ENCODE data around the gene SH3RF3.

DNA sequence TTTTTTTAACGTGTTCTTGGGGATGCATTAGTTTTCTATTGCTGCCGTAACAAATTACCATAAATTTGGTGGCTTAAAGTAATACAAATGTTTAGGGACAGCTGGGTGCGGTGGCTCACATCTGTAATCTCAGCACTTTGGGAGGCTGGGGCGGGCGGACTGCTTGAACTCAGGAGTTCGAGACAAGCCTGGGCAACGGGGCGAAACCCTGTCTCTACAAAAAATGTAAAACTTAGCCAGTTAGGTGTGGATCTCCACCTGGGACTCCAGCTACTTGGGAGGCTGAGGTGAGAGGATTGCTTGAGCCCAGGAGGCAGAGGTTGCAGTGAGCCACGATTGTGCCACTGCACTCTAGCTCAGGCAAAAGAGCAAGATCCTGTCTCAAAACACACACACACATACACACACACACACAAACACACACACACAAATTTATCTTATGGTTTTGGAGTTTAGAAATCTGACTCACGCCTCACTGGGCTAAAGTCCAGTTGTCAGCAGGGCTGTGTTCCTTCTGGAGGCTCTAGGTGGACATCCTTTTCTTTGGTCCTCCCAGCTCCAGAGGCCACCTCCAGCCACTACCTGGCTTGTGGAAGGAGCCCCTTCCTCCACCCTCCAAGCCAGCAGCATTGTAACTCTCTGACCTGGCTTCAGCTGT is 408.7 kb downstream of the SH3RF3 start:
- TF ChIP-seq, protein P1, sequence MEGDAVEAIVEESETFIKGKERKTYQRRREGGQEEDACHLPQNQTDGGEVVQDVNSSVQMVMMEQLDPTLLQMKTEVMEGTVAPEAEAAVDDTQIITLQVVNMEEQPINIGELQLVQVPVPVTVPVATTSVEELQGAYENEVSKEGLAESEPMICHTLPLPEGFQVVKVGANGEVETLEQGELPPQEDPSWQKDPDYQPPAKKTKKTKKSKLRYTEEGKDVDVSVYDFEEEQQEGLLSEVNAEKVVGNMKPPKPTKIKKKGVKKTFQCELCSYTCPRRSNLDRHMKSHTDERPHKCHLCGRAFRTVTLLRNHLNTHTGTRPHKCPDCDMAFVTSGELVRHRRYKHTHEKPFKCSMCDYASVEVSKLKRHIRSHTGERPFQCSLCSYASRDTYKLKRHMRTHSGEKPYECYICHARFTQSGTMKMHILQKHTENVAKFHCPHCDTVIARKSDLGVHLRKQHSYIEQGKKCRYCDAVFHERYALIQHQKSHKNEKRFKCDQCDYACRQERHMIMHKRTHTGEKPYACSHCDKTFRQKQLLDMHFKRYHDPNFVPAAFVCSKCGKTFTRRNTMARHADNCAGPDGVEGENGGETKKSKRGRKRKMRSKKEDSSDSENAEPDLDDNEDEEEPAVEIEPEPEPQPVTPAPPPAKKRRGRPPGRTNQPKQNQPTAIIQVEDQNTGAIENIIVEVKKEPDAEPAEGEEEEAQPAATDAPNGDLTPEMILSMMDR (IDR thresholded peaks at IDR 0.05), result no peak
- no peak for TF ChIP-seq POLR2AphosphoS5 (IDR thresholded peaks at IDR 0.05)

Data from breast epithelium (tissue), 3 donors.